HCT116 (cell line): Measurements from ENCODE around the gene G0S2. TPM values are rescaled to one million over a fixed set of nuclear protein-coding genes. Genes with fewer than 3 reads are reported as not detected.

Experiments
- ATAC-seq: fragments of 200-7000 bp; cut with Tn5 transposase; 2 replicates; pipeline ENCODE4 v1.9.1; 2020; ENCODE audit warnings: mild to moderate bottlenecking, moderate library complexity
- BruUV-seq: library from RNA; stranded (reverse); fragments of 400-500 nt; replicated peaks from 2 replicates; lab custom pipeline; 2021; lab: Mats Ljungman, UMichigan
- CTCF ChIA-PET: fragments of 300-600 bp; sonication (Branson Sonifier 250); formaldehyde crosslinking; loops from one replicate; lab custom pipeline; 2021; ENCODE audit warnings: antibody characterized with exemption; lab: Charles Lee
- POLR2A ChIA-PET: fragments of 300-600, 350-600 bp; sonication (Branson Sonifier 250); formaldehyde crosslinking; loops from one replicate; lab custom pipeline; 2021; ENCODE audit warnings: antibody characterized with exemption; lab: Charles Lee
- RAD21 ChIA-PET, 2 experiments: fragments of 300-600 bp; sonication (Branson Sonifier 250); formaldehyde crosslinking; loops; one replicate each; lab custom pipeline; 2023; ENCODE audit warnings: low total read pairs in 2 of 2; ENCODE audit not compliant: uncharacterized antibody in 2 of 2, unreplicated experiment in 2 of 2, low non-redundant PET in 1 of 2; lab: Charles Lee
- DNase-seq: peaks from one replicate; pipeline ENCODE4 v3.0.0-alpha.2; 2010; ENCODE audit warnings: low read depth, low spot score
- H2AFZ ChIP-seq: fragments of 200-600 bp; shearing (Covaris generic), sonication (generic); 2 replicates; pipeline ENCODE4 v1.6.1; 2017; ENCODE audit warnings: low read depth, mixed run types, mixed read lengths, antibody characterized with exemption, low read length; ENCODE audit not compliant: poor library complexity, severe bottlenecking
- H3K27ac ChIP-seq: 2 replicates; pipeline ENCODE4 v1.5.1; 2012; ENCODE audit warnings: low read depth, low read length
- H3K27me3 ChIP-seq: fragments of 200-600 bp; sonication (generic); 2 replicates; pipeline ENCODE4 v1.6.1; 2016; ENCODE audit warnings: mixed run types, low read length, mixed read lengths; ENCODE audit not compliant: insufficient read depth
- H3K36me3 ChIP-seq, 2 experiments: fragments of 200-500 bp in 1 of 2; fragments of 200-600 bp in 1 of 2; sonication (Bioruptor generic) in 1 of 2; sonication (generic) in 1 of 2; 2 replicates each; pipeline versions ENCODE4 v1.5.1 to v1.6.1; 2014 to 2016; ENCODE audit warnings: low read length in 2 of 2, inconsistent platforms in 1 of 2, mixed read lengths in 1 of 2, mixed run types in 1 of 2; ENCODE audit not compliant: insufficient read depth in 2 of 2, control insufficient read depth in 1 of 2
- H3K4me1 ChIP-seq, 2 experiments: fragments of 200-600 bp in 1 of 2; sonication (generic) in 1 of 2; 2 replicates each; pipeline versions ENCODE4 v1.5.1 to v1.6.1; 2012 to 2017; ENCODE audit warnings: low read length in 2 of 2, inconsistent platforms in 1 of 2, mild to moderate bottlenecking in 1 of 2, mixed read lengths in 1 of 2, mixed run types in 1 of 2, moderate library complexity in 1 of 2; ENCODE audit not compliant: insufficient read depth in 2 of 2, control insufficient read depth in 1 of 2
- H3K4me2 ChIP-seq: fragments of 200-600 bp; sonication (generic); 2 replicates; pipeline ENCODE4 v1.6.1; 2017; ENCODE audit warnings: mixed run types, low read length, mixed read lengths
- H3K4me3 ChIP-seq, 2 experiments: fragments of 200-600 bp in 1 of 2; sonication (generic) in 1 of 2; replicated peaks in 1 of 2; 2 replicates each; pipeline ENCODE4 v1.5.1; 2011 to 2016; ENCODE audit warnings: low read length in 2 of 2, control low read depth in 1 of 2, low read depth in 1 of 2, mild to moderate bottlenecking in 1 of 2, mixed read lengths in 1 of 2, mixed run types in 1 of 2
- H3K79me2 ChIP-seq: fragments of 200-600 bp; sonication (generic); 2 replicates; pipeline ENCODE4 v1.6.1; 2017; ENCODE audit warnings: mild to moderate bottlenecking, mixed run types, low read length, moderate library complexity, mixed read lengths; ENCODE audit not compliant: insufficient read depth
- H3K9ac ChIP-seq: fragments of 200-600 bp; sonication (generic); 2 replicates; pipeline ENCODE4 v1.6.1; 2016; ENCODE audit warnings: low read length, mixed read lengths
- H3K9me2 ChIP-seq: fragments of 200-600 bp; sonication (generic), shearing (Covaris generic); 2 replicates; pipeline ENCODE4 v1.6.1; 2017; ENCODE audit warnings: mixed run types, mild to moderate bottlenecking, moderate library complexity; ENCODE audit not compliant: insufficient read depth
- H3K9me3 ChIP-seq, 2 experiments: fragments of 200-500 bp in 1 of 2; fragments of 200-600 bp in 1 of 2; sonication (Bioruptor generic) in 1 of 2; sonication (generic) in 1 of 2; 2 replicates each; pipeline ENCODE4 v1.6.1; 2014 to 2017; ENCODE audit warnings: low read length in 2 of 2, mixed read lengths in 2 of 2, inconsistent platforms in 1 of 2, low read depth in 1 of 2, mild to moderate bottlenecking in 1 of 2, mixed run types in 1 of 2, moderate library complexity in 1 of 2; ENCODE audit not compliant: control insufficient read depth in 1 of 2, insufficient read depth in 1 of 2
- H4K20me1 ChIP-seq: fragments of 200-600 bp; sonication (generic), shearing (Covaris generic); 2 replicates; pipeline ENCODE4 v1.6.1; 2017; ENCODE audit warnings: mixed run types, mild to moderate bottlenecking, moderate library complexity; ENCODE audit not compliant: insufficient read depth
- ATF3 ChIP-seq: IDR thresholded peaks from 2 replicates; pipeline ENCODE4 v1.6.1; 2012
- CBX3 ChIP-seq: IDR thresholded peaks from 2 replicates; pipeline ENCODE4 v1.6.1; 2012; ENCODE audit warnings: low read depth
- CEBPB ChIP-seq: IDR thresholded peaks from 2 replicates; pipeline ENCODE4 v1.6.1; 2012; ENCODE audit warnings: low read depth
- ELF1 ChIP-seq: IDR thresholded peaks from 2 replicates; pipeline ENCODE4 v1.6.1; 2012; ENCODE audit warnings: low read depth, borderline replicate concordance
- EZH2phosphoT487 ChIP-seq: fragments of 200-600 bp; IDR thresholded peaks from 2 replicates; pipeline ENCODE4 v1.6.1; 2018; ENCODE audit warnings: antibody characterized with exemption, borderline replicate concordance
- FOSL1 ChIP-seq: IDR thresholded peaks from 2 replicates; pipeline ENCODE4 v1.6.1; 2012; ENCODE audit warnings: low read depth
- JUND ChIP-seq: IDR thresholded peaks from 2 replicates; pipeline ENCODE4 v1.6.1; 2012
- POLR2A ChIP-seq: IDR thresholded peaks from 2 replicates; pipeline ENCODE4 v1.7.0; 2011; ENCODE audit warnings: borderline replicate concordance; ENCODE audit not compliant: insufficient read depth, insufficient read length; ENCODE audit errors: extremely low read depth
- POLR2AphosphoS5 ChIP-seq: IDR thresholded peaks from 2 replicates; pipeline ENCODE4 v1.6.1; 2011; ENCODE audit warnings: mild to moderate bottlenecking, low read depth, low read length, moderate library complexity
- RAD21 ChIP-seq: IDR thresholded peaks from 2 replicates; pipeline ENCODE4 v1.6.1; 2012; ENCODE audit warnings: low read depth, mild to moderate bottlenecking
- REST ChIP-seq: IDR thresholded peaks from 2 replicates; pipeline ENCODE4 v1.6.1; 2012; ENCODE audit warnings: low read depth
- SIN3A ChIP-seq: IDR thresholded peaks from 2 replicates; pipeline ENCODE4 v1.6.1; 2012; ENCODE audit warnings: low read depth
- SRF ChIP-seq: IDR thresholded peaks from 2 replicates; pipeline ENCODE4 v1.6.1; 2012; ENCODE audit warnings: low read depth
- TCF7L2 ChIP-seq: IDR thresholded peaks from 2 replicates; pipeline ENCODE4 v1.7.0; 2011; ENCODE audit warnings: borderline replicate concordance, inconsistent platforms; ENCODE audit not compliant: insufficient read depth, insufficient read length; ENCODE audit errors: extremely low read depth
- YY1 ChIP-seq: IDR thresholded peaks from 2 replicates; pipeline ENCODE4 v1.6.1; 2011; ENCODE audit warnings: low read length, low read depth, moderate library complexity, mild to moderate bottlenecking; ENCODE audit not compliant: insufficient replicate concordance; ENCODE audit errors: extremely low read depth
- ZFX ChIP-seq: fragments of 450-650 bp; IDR thresholded peaks from 2 replicates; pipeline ENCODE4 v1.6.1; 2017
- intact Hi-C: fragments of 100-400 bp; cut with micrococcal nuclease; formaldehyde crosslinking; loops from 2 replicates; pipeline ENCODE4 v1.10.0; 2022
- total RNA-seq: library from RNA; stranded (reverse); gene quantifications from one replicate; pipeline ENCODE4 v1.2.1, GENCODE V29; 2021; ENCODE audit not compliant: unreplicated experiment
- TF ChIP-seq, protein P1 (sequence below): IDR thresholded peaks from 2 replicates; pipeline ENCODE4 v1.6.1; 2011; ENCODE audit warnings: mild to moderate bottlenecking, low read length, moderate library complexity; ENCODE audit not compliant: insufficient replicate concordance; ENCODE audit errors: extremely low read depth
- TF ChIP-seq, protein P2 (sequence below): IDR thresholded peaks from 2 replicates; pipeline ENCODE4 v1.6.1; 2012

Gene G0S2
- total RNA-seq, 1 experiment from 2014 or later = not detected

- no peak for ATAC-seq
- Histone ChIP-seq H4K20me1 (no peaks in the 10 kb centered on the region), H3K4me1 (no peaks in the 10 kb centered on the region), H3K79me2 (no peaks in the 10 kb centered on the region)
- TF ChIP-seq, protein P1, sequence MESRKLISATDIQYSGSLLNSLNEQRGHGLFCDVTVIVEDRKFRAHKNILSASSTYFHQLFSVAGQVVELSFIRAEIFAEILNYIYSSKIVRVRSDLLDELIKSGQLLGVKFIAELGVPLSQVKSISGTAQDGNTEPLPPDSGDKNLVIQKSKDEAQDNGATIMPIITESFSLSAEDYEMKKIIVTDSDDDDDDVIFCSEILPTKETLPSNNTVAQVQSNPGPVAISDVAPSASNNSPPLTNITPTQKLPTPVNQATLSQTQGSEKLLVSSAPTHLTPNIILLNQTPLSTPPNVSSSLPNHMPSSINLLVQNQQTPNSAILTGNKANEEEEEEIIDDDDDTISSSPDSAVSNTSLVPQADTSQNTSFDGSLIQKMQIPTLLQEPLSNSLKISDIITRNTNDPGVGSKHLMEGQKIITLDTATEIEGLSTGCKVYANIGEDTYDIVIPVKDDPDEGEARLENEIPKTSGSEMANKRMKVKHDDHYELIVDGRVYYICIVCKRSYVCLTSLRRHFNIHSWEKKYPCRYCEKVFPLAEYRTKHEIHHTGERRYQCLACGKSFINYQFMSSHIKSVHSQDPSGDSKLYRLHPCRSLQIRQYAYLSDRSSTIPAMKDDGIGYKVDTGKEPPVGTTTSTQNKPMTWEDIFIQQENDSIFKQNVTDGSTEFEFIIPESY = no peak
- TF ChIP-seq SIN3A (no peak), POLR2AphosphoS5 (no peak), POLR2A (no peak), ATF3 (no peak), CEBPB (no peak), ELF1 (no peak), EZH2phosphoT487 (no peak), REST (no peak), CBX3 (no peak), YY1 (no peak), ZFX (no peak), RAD21 (no peak), FOSL1 (no peak), SRF (no peak), JUND (no peak), TCF7L2 (no peak)
- TF ChIP-seq, protein P2, sequence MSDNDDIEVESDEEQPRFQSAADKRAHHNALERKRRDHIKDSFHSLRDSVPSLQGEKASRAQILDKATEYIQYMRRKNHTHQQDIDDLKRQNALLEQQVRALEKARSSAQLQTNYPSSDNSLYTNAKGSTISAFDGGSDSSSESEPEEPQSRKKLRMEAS = no peak
- TF ChIP-seq, all 23 proteins: peak for 0
- CTCF ChIA-PET = no interaction called here
- H3K9me2 ChIP-seq = no peaks in the 10 kb centered on the region
- no peak overlapping the region for H2AFZ ChIP-seq
- H3K4me3 ChIP-seq = no peak overlapping the region
- no peak overlapping the region for H3K27ac ChIP-seq
- peaks cover 2 to 8% of the 10 kb centered on the region in 2 experiments; a peak in 2 of 4 replicates for H3K36me3 ChIP-seq
- no peaks in the 10 kb centered on the region for H3K9me3 ChIP-seq
- H3K4me2 ChIP-seq = no peak overlapping the region
- BruUV-seq = no TSS peak
- POLR2A ChIA-PET = no interaction called here
- intact Hi-C loops = no loop called here
- no peak for DNase-seq
- no peak overlapping the region for H3K9ac ChIP-seq
- H3K27me3 ChIP-seq = no peaks in the 10 kb centered on the region
- RAD21 ChIA-PET = no interaction called here
These were observed 41.0 kb upstream of the G0S2 start for GRCh38 chr1:209634005-209634737.
